Smooth muscle cell (in vitro differentiated cells): ENCODE results near the gene PAX7. TPM values are rescaled to one million over a fixed set of nuclear protein-coding genes. Genes with fewer than 3 reads are reported as not detected.

ENCODE experiments used
- DNase-seq: peaks from one replicate; lab custom pipeline; 2025; ENCODE audit not compliant: unreplicated experiment; lab: John Stamatoyannopoulos, UW
- H2AFZ ChIP-seq: fragments of 200-600 bp; sonication (generic); 2 replicates; pipeline ENCODE4 v1.6.0; 2016; ENCODE audit warnings: antibody characterized with exemption, low read depth, mild to moderate bottlenecking
- H3F3A ChIP-seq: fragments of 200-600 bp; sonication (generic); 2 replicates; pipeline ENCODE4 v1.6.0; 2017; ENCODE audit warnings: antibody characterized with exemption, low read depth
- H3K27ac ChIP-seq: fragments of 200-600 bp; sonication (generic); 2 replicates; pipeline ENCODE4 v1.5.1; 2016; ENCODE audit warnings: low read depth, mild to moderate bottlenecking
- H3K27me3 ChIP-seq: fragments of 200-600 bp; sonication (generic); 2 replicates; pipeline ENCODE4 v1.6.1; 2016; ENCODE audit warnings: low read depth, mild to moderate bottlenecking
- H3K36me3 ChIP-seq: fragments of 200-600 bp; sonication (generic); 2 replicates; pipeline ENCODE4 v1.5.1; 2016; ENCODE audit warnings: low read depth
- H3K4me1 ChIP-seq: fragments of 200-600 bp; sonication (generic); 2 replicates; pipeline ENCODE4 v1.5.1; 2016; ENCODE audit warnings: low read depth
- H3K4me2 ChIP-seq: fragments of 200-600 bp; sonication (generic); 2 replicates; pipeline ENCODE4 v1.6.0; 2016; ENCODE audit warnings: mild to moderate bottlenecking
- H3K4me3 ChIP-seq: fragments of 200-600 bp; sonication (generic); 2 replicates; pipeline ENCODE4 v1.5.1; 2016; ENCODE audit warnings: mild to moderate bottlenecking
- H3K79me2 ChIP-seq: fragments of 200-600 bp; sonication (generic); 2 replicates; pipeline ENCODE4 v1.6.0; 2016; ENCODE audit warnings: low read depth, mild to moderate bottlenecking
- H3K9ac ChIP-seq: fragments of 200-600 bp; sonication (generic); 2 replicates; pipeline ENCODE4 v1.6.0; 2016; ENCODE audit warnings: low read depth
- H3K9me3 ChIP-seq: fragments of 200-600 bp; sonication (generic); replicated peaks from 2 replicates; pipeline ENCODE4 v1.5.1; 2016; ENCODE audit warnings: low read depth
- H4K20me1 ChIP-seq: fragments of 200-600 bp; sonication (generic); 2 replicates; pipeline ENCODE4 v1.6.0; 2016; ENCODE audit warnings: low read depth
- WGBS: methylation state at CpG from one replicate; pipeline ENCODE4 v1.1.7; 2016; ENCODE audit warnings: low lambda C conversion rate; 5-methylcytosine and 5-hydroxymethylcytosine counted together
- polyA plus RNA-seq: library from polyadenylated mRNA; unstranded; fragments of >200 nt; fragmentation: Nextera tagmentation; extraction: Ambion mirVana; gene quantifications from 2 replicates; pipeline ENCODE4 v1.2.1, GENCODE V29; 2016
- total RNA-seq: library from RNA; depleted of rRNA; stranded (reverse); fragments of >200 nt; gene quantifications from 2 replicates; pipeline ENCODE4 v1.2.3, GENCODE V29; 2014
- TF ChIP-seq, protein P1 (sequence below): fragments of 200-600 bp; sonication (generic); IDR thresholded peaks from 2 replicates; pipeline ENCODE4 v1.5.1; 2017; ENCODE audit warnings: borderline replicate concordance, mild to moderate bottlenecking, antibody characterized with exemption; ENCODE audit not compliant: insufficient read depth, poor library complexity, severe bottlenecking

Gene PAX7
- total and polyA plus RNA-seq, 2 experiments from 2014 or later: not detected

DNA sequence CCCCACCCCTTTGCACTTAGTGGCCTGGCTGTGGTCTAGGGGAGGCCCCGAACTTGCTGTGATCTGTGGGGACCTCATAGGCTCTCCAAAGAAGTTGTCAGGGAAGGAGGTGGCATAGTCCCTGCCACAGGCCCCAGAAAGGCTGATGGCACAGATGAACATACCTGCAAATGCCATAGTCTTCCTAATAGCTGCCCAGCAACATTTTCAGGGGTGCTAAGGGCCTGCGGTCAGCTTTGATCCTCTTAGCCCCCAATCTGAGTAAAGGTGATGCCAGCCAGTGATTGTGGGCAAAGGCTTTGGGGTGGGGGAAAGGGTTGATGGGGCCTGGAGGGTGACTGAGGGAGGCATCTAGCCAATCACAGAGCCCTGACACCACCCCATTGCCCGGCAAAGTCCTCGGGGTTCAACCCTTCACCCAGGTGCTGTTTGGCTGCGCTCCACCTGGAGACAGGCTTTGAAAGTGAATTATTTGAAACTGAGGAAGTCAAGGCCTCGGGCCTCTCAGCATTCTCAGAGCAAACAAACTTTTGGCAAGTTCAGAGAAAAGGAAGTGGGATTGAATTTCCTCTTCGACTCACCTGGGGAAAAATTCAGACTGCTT, 35.8 kb downstream of the PAX7 start:
- no peaks in the 10 kb centered on the region for H4K20me1 ChIP-seq
- no peaks in the 10 kb centered on the region for H3K4me1 ChIP-seq
- TF ChIP-seq, protein P1, sequence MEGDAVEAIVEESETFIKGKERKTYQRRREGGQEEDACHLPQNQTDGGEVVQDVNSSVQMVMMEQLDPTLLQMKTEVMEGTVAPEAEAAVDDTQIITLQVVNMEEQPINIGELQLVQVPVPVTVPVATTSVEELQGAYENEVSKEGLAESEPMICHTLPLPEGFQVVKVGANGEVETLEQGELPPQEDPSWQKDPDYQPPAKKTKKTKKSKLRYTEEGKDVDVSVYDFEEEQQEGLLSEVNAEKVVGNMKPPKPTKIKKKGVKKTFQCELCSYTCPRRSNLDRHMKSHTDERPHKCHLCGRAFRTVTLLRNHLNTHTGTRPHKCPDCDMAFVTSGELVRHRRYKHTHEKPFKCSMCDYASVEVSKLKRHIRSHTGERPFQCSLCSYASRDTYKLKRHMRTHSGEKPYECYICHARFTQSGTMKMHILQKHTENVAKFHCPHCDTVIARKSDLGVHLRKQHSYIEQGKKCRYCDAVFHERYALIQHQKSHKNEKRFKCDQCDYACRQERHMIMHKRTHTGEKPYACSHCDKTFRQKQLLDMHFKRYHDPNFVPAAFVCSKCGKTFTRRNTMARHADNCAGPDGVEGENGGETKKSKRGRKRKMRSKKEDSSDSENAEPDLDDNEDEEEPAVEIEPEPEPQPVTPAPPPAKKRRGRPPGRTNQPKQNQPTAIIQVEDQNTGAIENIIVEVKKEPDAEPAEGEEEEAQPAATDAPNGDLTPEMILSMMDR: no peak
- H2AFZ ChIP-seq: no peak overlapping the region
- H3K4me2 ChIP-seq: no peak overlapping the region
- H3F3A ChIP-seq: no peaks in the 10 kb centered on the region
- H3K27me3 ChIP-seq: peaks cover 66% of the 10 kb centered on the region
- no peak overlapping the region for H3K27ac ChIP-seq
- H3K79me2 ChIP-seq: no peaks in the 10 kb centered on the region
- WGBS: 83% methylated on average over 7 of the region's 7 CpGs
- no peak for DNase-seq
- no peak overlapping the region for H3K9ac ChIP-seq
- H3K36me3 ChIP-seq: no peaks in the 10 kb centered on the region
- no peak overlapping the region for H3K4me3 ChIP-seq
- no peaks in the 10 kb centered on the region for H3K9me3 ChIP-seq

DNA sequence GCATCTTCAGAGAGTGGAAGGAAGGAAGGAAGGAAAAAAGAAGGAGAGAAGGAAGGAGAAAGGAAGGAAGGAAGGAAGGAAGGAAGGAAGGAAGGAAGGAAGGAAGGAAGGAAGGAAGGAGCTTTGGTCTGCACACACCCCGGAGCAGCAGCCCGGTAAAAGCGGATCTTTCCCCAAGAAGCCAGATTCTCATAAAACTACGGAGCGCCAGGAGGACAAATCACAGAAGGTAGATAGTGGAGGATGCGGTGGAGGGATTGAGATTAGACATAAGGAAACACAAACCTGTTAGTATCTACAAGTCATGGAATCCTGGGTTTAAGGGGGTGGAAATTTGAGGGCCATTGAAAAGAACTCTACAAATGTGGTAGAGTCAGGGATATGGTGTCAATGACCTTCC, 36.7 kb downstream of the PAX7 start:
- 98% methylated on average over 6 of the region's 6 CpGs for WGBS
- no peaks in the 10 kb centered on the region for H3F3A ChIP-seq
- H3K9ac ChIP-seq: no peak overlapping the region
- TF ChIP-seq, protein P1: no peak
- no peaks in the 10 kb centered on the region for H3K9me3 ChIP-seq
- no peak overlapping the region for H3K4me3 ChIP-seq
- no peaks in the 10 kb centered on the region for H3K4me1 ChIP-seq
- DNase-seq: no peak
- H3K27me3 ChIP-seq: peaks cover 58% of the 10 kb centered on the region
- H3K4me2 ChIP-seq: no peak overlapping the region
- no peak overlapping the region for H2AFZ ChIP-seq
- H3K79me2 ChIP-seq: no peaks in the 10 kb centered on the region
- H4K20me1 ChIP-seq: no peaks in the 10 kb centered on the region
- no peaks in the 10 kb centered on the region for H3K36me3 ChIP-seq
- H3K27ac ChIP-seq: no peak overlapping the region

DNA sequence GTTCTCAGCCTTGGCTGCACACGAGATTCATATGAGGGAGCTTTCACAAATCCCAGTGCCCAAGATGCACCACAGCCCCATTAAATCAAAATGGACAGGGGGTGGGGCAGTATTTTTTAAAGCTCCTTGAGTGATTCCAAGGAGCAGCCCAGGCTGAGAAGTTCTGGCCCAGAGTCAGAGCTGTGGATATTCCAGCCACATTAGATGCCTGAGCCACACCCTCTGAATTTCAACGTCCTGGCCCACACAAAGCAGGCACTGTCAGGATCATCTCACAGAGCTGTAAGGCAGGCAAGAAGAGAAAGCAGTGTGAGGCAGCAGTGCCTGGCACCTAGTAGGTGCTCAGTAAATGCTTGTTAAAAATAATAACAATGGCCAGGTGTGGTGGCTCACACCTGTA, 37.4 kb downstream of the PAX7 start:
- Histone ChIP-seq H2AFZ (no peak overlapping the region), H3K4me1 (no peaks in the 10 kb centered on the region), H4K20me1 (no peaks in the 10 kb centered on the region), H3K36me3 (no peaks in the 10 kb centered on the region), H3K9me3 (no peaks in the 10 kb centered on the region), H3K27me3 (peaks cover 56% of the 10 kb centered on the region), H3K4me2 (no peak overlapping the region), H3K79me2 (no peaks in the 10 kb centered on the region), H3F3A (no peaks in the 10 kb centered on the region), H3K27ac (no peak overlapping the region), H3K9ac (no peak overlapping the region), H3K4me3 (no peak overlapping the region)
- 59% methylated on average over 2 of the region's 2 CpGs for WGBS
- TF ChIP-seq, protein P1: no peak
- DNase-seq: no peak

DNA sequence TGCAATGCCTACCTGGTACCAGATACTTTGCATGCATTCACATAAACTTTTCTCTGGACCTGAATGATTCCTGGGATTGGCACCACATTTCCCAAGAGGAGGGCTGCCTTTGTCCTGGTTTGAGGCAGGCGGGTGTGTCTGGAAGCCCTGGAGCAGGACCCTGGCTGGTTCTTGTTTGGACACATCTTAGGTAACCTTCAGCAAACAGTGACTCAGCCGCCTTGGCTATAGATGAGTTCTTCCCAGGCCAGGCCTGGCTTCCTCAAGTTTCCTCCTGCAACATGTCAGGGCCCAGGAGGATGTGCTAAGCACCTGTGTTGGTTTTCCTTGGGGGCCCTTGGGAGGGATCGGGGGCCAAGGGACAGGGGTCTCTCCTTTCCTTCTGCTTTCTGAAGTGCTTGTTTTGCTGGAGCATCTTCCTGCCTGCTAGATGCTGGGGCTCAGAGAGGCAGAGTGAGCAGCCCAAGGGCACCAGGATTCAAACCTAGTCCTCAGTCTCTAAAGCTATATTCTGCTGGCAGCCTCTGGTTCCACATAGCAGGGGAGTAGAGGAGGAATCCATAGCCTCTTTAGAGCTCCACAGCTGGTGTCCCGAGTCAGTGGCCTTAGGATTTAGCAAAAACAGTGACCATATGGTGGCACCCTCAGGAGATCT, 38.2 kb downstream of the PAX7 start:
- no peaks in the 10 kb centered on the region for H3K9me3 ChIP-seq
- no peak overlapping the region for H3K4me3 ChIP-seq
- no peaks in the 10 kb centered on the region for H3K79me2 ChIP-seq
- H3K36me3 ChIP-seq: no peaks in the 10 kb centered on the region
- no peaks in the 10 kb centered on the region for H3F3A ChIP-seq
- H3K4me2 ChIP-seq: no peak overlapping the region
- no peaks in the 10 kb centered on the region for H4K20me1 ChIP-seq
- TF ChIP-seq, protein P1: no peak
- H3K9ac ChIP-seq: no peak overlapping the region
- no peak overlapping the region for H3K27ac ChIP-seq
- WGBS: 83% methylated on average over 4 of the region's 4 CpGs
- no peak for DNase-seq
- H2AFZ ChIP-seq: no peak overlapping the region
- peaks cover 57% of the 10 kb centered on the region for H3K27me3 ChIP-seq
- no peaks in the 10 kb centered on the region for H3K4me1 ChIP-seq
